ENCODE results near the gene TEF.

DNA sequence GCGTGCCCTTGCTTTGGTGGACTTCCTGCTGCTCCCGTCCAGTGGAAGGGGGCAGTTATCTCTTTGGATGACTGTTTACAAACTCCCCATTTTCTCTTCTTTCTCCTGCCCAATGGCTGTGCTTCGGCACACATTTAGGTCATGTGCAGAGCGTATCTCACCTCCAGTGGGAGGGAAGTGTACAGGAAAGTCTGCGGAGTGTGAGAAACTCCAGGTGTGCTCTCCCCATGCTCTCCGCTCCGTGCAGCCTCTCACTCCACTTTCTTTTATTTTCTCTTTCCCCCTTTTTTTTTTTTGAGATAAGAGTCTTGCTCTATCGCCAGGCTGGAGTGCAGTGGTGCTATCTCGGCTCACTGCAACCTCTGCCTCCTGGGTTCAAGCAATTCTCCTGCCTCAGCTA is 11.9 kb upstream of the TEF start:
- TF ChIP-seq, protein P1, sequence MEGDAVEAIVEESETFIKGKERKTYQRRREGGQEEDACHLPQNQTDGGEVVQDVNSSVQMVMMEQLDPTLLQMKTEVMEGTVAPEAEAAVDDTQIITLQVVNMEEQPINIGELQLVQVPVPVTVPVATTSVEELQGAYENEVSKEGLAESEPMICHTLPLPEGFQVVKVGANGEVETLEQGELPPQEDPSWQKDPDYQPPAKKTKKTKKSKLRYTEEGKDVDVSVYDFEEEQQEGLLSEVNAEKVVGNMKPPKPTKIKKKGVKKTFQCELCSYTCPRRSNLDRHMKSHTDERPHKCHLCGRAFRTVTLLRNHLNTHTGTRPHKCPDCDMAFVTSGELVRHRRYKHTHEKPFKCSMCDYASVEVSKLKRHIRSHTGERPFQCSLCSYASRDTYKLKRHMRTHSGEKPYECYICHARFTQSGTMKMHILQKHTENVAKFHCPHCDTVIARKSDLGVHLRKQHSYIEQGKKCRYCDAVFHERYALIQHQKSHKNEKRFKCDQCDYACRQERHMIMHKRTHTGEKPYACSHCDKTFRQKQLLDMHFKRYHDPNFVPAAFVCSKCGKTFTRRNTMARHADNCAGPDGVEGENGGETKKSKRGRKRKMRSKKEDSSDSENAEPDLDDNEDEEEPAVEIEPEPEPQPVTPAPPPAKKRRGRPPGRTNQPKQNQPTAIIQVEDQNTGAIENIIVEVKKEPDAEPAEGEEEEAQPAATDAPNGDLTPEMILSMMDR (conservative IDR thresholded peaks at IDR 0.05; ENCODE audit: low read depth in 2 of 2): no peak
- TF ChIP-seq CREB1 (CRISPR knock-in tag; IDR thresholded peaks at IDR 0.05; ENCODE audit: low read depth) (no peak), EZH2 (IDR thresholded peaks at IDR 0.05; ENCODE audit: low read depth, unreplicated experiment) (no peak), EZH2phosphoT487 (IDR thresholded peaks at IDR 0.05; ENCODE audit: unreplicated experiment) (no peak), POLR2AphosphoS5 (IDR thresholded peaks at IDR 0.05; ENCODE audit: low read depth) (no peak), NANOG (IDR thresholded peaks at IDR 0.05; ENCODE audit: borderline replicate concordance) (no peak), STAT1 (IDR thresholded peaks at IDR 0.05; ENCODE audit: unreplicated experiment) (no peak)
- TF ChIP-seq, protein P2, sequence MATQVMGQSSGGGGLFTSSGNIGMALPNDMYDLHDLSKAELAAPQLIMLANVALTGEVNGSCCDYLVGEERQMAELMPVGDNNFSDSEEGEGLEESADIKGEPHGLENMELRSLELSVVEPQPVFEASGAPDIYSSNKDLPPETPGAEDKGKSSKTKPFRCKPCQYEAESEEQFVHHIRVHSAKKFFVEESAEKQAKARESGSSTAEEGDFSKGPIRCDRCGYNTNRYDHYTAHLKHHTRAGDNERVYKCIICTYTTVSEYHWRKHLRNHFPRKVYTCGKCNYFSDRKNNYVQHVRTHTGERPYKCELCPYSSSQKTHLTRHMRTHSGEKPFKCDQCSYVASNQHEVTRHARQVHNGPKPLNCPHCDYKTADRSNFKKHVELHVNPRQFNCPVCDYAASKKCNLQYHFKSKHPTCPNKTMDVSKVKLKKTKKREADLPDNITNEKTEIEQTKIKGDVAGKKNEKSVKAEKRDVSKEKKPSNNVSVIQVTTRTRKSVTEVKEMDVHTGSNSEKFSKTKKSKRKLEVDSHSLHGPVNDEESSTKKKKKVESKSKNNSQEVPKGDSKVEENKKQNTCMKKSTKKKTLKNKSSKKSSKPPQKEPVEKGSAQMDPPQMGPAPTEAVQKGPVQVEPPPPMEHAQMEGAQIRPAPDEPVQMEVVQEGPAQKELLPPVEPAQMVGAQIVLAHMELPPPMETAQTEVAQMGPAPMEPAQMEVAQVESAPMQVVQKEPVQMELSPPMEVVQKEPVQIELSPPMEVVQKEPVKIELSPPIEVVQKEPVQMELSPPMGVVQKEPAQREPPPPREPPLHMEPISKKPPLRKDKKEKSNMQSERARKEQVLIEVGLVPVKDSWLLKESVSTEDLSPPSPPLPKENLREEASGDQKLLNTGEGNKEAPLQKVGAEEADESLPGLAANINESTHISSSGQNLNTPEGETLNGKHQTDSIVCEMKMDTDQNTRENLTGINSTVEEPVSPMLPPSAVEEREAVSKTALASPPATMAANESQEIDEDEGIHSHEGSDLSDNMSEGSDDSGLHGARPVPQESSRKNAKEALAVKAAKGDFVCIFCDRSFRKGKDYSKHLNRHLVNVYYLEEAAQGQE (IDR thresholded peaks at IDR 0.05; ENCODE audit: unreplicated experiment): no peak
